NCI-H82 treated with DMSO at 0.1 percent for 48 hours (cell line): ENCODE measurements around the gene KANSL1.
A peak's percentile ranks its signal among the peaks of the same experiment; 100 is the strongest.
"Not testable (repeated sequence)": the region's sequence is repeated elsewhere in the genome, so short reads cannot be mapped to it uniquely, and the experiment has no call there.

Experiments used
- DNase-seq: peaks from one replicate; lab custom pipeline; 2025; ENCODE audit not compliant: unreplicated experiment; lab: John Stamatoyannopoulos, UW

The KANSL1 gene

GRCh38 chr17:46120078-46120477 lies 73.2 kb downstream of the KANSL1 start:
- no peak for DNase-seq

- no peak for DNase-seq
Measured at GRCh38 chr17:46118964-46119363, 74.3 kb downstream of the KANSL1 start.

- no peak for DNase-seq
Measured at GRCh38 chr17:46117850-46118696, 75.2 kb downstream of the KANSL1 start.

- DNase-seq = no peak
Measured at GRCh38 chr17:46117117-46117516, 76.1 kb downstream of the KANSL1 start.

- DNase-seq = no peak
Measured at GRCh38 chr17:46115699-46116098, 77.5 kb downstream of the KANSL1 start.

GRCh38 chr17:46111236-46111635 lies 82.0 kb downstream of the KANSL1 start:
- DNase-seq = not testable (repeated sequence)

GRCh38 chr17:46110219-46110618 lies 83.0 kb downstream of the KANSL1 start:
- no peak for DNase-seq

GRCh38 chr17:46109603-46110189 lies 83.5 kb downstream of the KANSL1 start:
- DNase-seq = no peak

GRCh38 chr17:46108550-46109110 lies 84.6 kb downstream of the KANSL1 start:
- no peak for DNase-seq

GRCh38 chr17:46108120-46108519 lies 85.1 kb downstream of the KANSL1 start:
- no peak for DNase-seq

GRCh38 chr17:46106966-46107644 lies 86.1 kb downstream of the KANSL1 start:
- DNase-seq = no peak

- DNase-seq = not testable (repeated sequence)
Measured at GRCh38 chr17:46102806-46103205, 90.4 kb downstream of the KANSL1 start.

GRCh38 chr17:46101785-46102617 lies 91.2 kb downstream of the KANSL1 start:
- DNase-seq = not testable (repeated sequence)

- DNase-seq = peak; percentile 50
Measured at GRCh38 chr17:46100590-46100989, 92.6 kb downstream of the KANSL1 start.

GRCh38 chr17:46099865-46100264 lies 93.4 kb downstream of the KANSL1 start:
- no peak for DNase-seq

- no peak for DNase-seq
Measured at GRCh38 chr17:46097497-46097896, 95.7 kb downstream of the KANSL1 start.

- no peak for DNase-seq
Measured at GRCh38 chr17:46092991-46093390, 100.2 kb downstream of the KANSL1 start.

GRCh38 chr17:46090871-46091270 lies 102.4 kb downstream of the KANSL1 start:
- DNase-seq = no peak

- no peak for DNase-seq
Measured at GRCh38 chr17:46089389-46089965, 103.8 kb downstream of the KANSL1 start.

GRCh38 chr17:46088595-46088994 lies 104.6 kb downstream of the KANSL1 start:
- DNase-seq = no peak
